Hepatocyte (in vitro differentiated cells): ENCODE measurements around the gene HAUS1.

ENCODE experiments used
- CTCF ChIP-seq: fragments of 200-600 bp; sonication (generic); IDR thresholded peaks from 2 replicates; pipeline ENCODE4 v1.5.1; 2016; ENCODE audit warnings: antibody characterized with exemption, mild to moderate bottlenecking; ENCODE audit not compliant: poor library complexity
- EZH2 ChIP-seq: fragments of 200-600 bp; sonication (generic); IDR thresholded peaks from 2 replicates; pipeline ENCODE4 v1.6.1; 2016; ENCODE audit warnings: antibody characterized with exemption, mild to moderate bottlenecking, borderline replicate concordance
- EZH2phosphoT487 ChIP-seq: fragments of 200-600 bp; sonication (generic); IDR thresholded peaks from one replicate; pipeline ENCODE4 v1.6.1; 2018; ENCODE audit warnings: antibody characterized with exemption, mild to moderate bottlenecking, low read depth, moderate library complexity; ENCODE audit not compliant: unreplicated experiment, severe bottlenecking

- TF ChIP-seq CTCF: no peak
- no peak for TF ChIP-seq EZH2phosphoT487
- no peak for TF ChIP-seq EZH2
Observed at GRCh38 chr18:46163941-46164499, 59.8 kb downstream of the HAUS1 start.
